ENCODE measurements around the gene P2RY6. TPM values are rescaled to one million over a fixed set of nuclear protein-coding genes. Genes with fewer than 3 reads are reported as not detected.
A peak's percentile ranks its signal among the peaks of the same experiment; 100 is the strongest.

P2RY6 gene
- total and polyA plus RNA-seq, 2 of the 4 experiments (the other 2 are of a cell fraction), result 0.44 TPM; not detected in 1

- peak overlapping the region; percentile 57; the same call in 1 of the 3 replicates for H2BK15ac ChIP-seq (ENCODE audit: low read depth, low read length)
- no peak overlapping the region for H2BK5ac ChIP-seq (ENCODE audit: low read depth, low read length, poor library complexity, severe bottlenecking)
- 0 out of 2 replicates have a peak, but pooled peaks cover 3% of the 10 kb centered on the region for H3K27me3 ChIP-seq (ENCODE audit: control insufficient read depth, insufficient read depth, low read length)
- no peak overlapping the region for H3K9ac ChIP-seq (ENCODE audit: low read depth, low read length)
- H4K91ac ChIP-seq (ENCODE audit: insufficient read depth, low read depth, low read length), result no peak overlapping the region
- H3K9me3 ChIP-seq (ENCODE audit: control insufficient read depth, insufficient read depth, low read length), result no peaks in the 10 kb centered on the region
- CTCF ChIA-PET, result interaction anchor here (0.9 to 2.5 kb wide), 4 partner anchors 10 to 411 kb away, joined by 3 to 10 read pairs (median 5); no protein-coding TSS in a partner anchor
- H2BK120ac ChIP-seq (ENCODE audit: low read depth, low read length), result peak overlapping the region; percentile 78
- peak overlapping the region; percentile 95 to 97; a peak in 3 of 4 replicates for H4K8ac ChIP-seq (ENCODE audit: low read depth in 2 of 2, low read length in 2 of 2)
- H3K27ac ChIP-seq (ENCODE audit: insufficient read depth, low read length), result no peak overlapping the region
- no peak overlapping the region for H3K4me2 ChIP-seq (ENCODE audit: low read depth, low read length)
- TF ChIP-seq NFE2L2 (IDR thresholded peaks at IDR 0.05; ENCODE audit: low read depth, low read length) (no peak), MAFK (IDR thresholded peaks at IDR 0.05; ENCODE audit: low read depth, low read length) (no peak), POLR2A (IDR thresholded peaks at IDR 0.05; ENCODE audit: low read depth, low read length) (no peak), CHD1 (IDR thresholded peaks at IDR 0.05; ENCODE audit: low read depth, low read length) (no peak), MAZ (IDR thresholded peaks at IDR 0.05; ENCODE audit: borderline replicate concordance, low read depth, low read length) (no peak), CEBPB (IDR thresholded peaks at IDR 0.05; ENCODE audit: low read depth, low read length) (no peak)
- H3K23ac ChIP-seq (ENCODE audit: low read depth, low read length), result no peak overlapping the region
- H3K56ac ChIP-seq (ENCODE audit: extremely low read depth, insufficient read depth, low read length), result no peak overlapping the region
- intact Hi-C loops (cut with micrococcal nuclease) (no loop called here), in situ Hi-C loops (cut with MboI; ENCODE audit: low sequenced_read_pairs) (loop anchor here (5.0 kb wide), 1 partner anchor 416 kb away; no protein-coding TSS in a partner anchor), dilution Hi-C loops (cut with HindIII; ENCODE audit: low sequenced_read_pairs, unreplicated experiment) (no loop called here)
- whole genome bisulfite sequencing, 2 experiments (ENCODE audit: extremely low coverage in 2 of 2, insufficient read length in 1 of 2), result no CpG with 5 or more reads among the region's 8 CpGs
- H3K4me1 ChIP-seq (ENCODE audit: control insufficient read depth, insufficient read depth, low read length), result peaks cover 8% of the 10 kb centered on the region
- ATAC-seq (ENCODE audit: low read depth), result no peak
- peaks cover 8% of the 10 kb centered on the region for H3K9me1 ChIP-seq (ENCODE audit: insufficient read depth, low read length)
- no peaks in the 10 kb centered on the region for H3K79me1 ChIP-seq (ENCODE audit: low read depth in 1 of 2, low read length in 2 of 2)
- peak overlapping the region; percentile 79 for H3K4ac ChIP-seq (ENCODE audit: low read depth, low read length)
- BruUV-seq (replicated peaks), result no TSS peak
- H3K14ac ChIP-seq (replicated peaks; ENCODE audit: low read depth, low read length), result peak overlapping the region; percentile 68
- POLR2A ChIA-PET (ENCODE audit: unreplicated experiment), result no interaction called here
- H4K5ac ChIP-seq (ENCODE audit: low read depth, low read length), result peak overlapping the region; percentile 65
- H3K4me3 ChIP-seq (ENCODE audit: insufficient read depth, low read depth, low read length), result no peak overlapping the region
- DNase-seq, result no peak
- H3K36me3 ChIP-seq (ENCODE audit: control insufficient read depth, insufficient read depth, low read length), result no peaks in the 10 kb centered on the region
- H3K18ac ChIP-seq (ENCODE audit: low read depth, low read length), result peak overlapping the region; percentile 1; the same call in 1 of the 2 replicates
- H2AK5ac ChIP-seq (ENCODE audit: low read depth, low read length), result 0 out of 2 replicates have a peak overlapping the region, but pooled peaks have one; percentile 94
- peak overlapping the region; percentile 87; the same call in 1 of the 2 replicates for H2BK20ac ChIP-seq (ENCODE audit: low read depth, low read length)
- peak overlapping the region; percentile 87 for H2AFZ ChIP-seq (replicated peaks; ENCODE audit: low read length, poor library complexity)
- no peaks in the 10 kb centered on the region for H4K20me1 ChIP-seq (ENCODE audit: insufficient read depth, low read length)
- H2AK9ac ChIP-seq (replicated peaks; ENCODE audit: low read depth, low read length, poor library complexity), result peak overlapping the region; percentile 66
These were observed 29.0 kb upstream of the P2RY6 start for GRCh38 chr11:73243093-73243485.

Data from IMR-90 (cell line).